Measurements from ENCODE around the gene RANBP3. TPM values are rescaled to one million over a fixed set of nuclear protein-coding genes. Genes with fewer than 3 reads are reported as not detected.

RANBP3 gene
- total RNA-seq, 1 donor from 2014 or later = 122 TPM

DNA sequence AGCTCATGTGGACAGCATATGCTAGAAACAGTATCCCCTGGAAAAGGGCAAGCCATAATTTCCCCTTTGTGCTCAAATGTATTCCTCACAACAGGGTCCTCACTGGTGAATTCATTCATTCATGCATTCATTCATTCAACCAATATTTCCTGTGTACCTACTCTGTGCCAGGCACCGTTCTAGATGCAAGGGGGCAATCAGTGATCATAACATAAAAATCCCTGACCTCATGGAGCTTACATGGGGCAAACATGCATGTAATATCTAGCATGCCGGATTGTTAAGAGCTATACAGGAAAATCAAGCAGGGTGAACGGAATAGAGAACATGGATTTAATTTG lies 2.6 kb downstream of the RANBP3 start:
- no peaks in the 10 kb centered on the region for H3K36me3 Mint-ChIP-seq (ENCODE audit: low read depth)
- H3K4me1 Mint-ChIP-seq = peaks cover 47% of the 10 kb centered on the region
- no peak overlapping the region for H3K27ac Mint-ChIP-seq (ENCODE audit: unreplicated experiment)

GRCh38 chr19:5974721-5975387 lies 3.1 kb downstream of the RANBP3 start:
- Mint-ChIP-seq H3K4me1 (peaks cover 45% of the 10 kb centered on the region), H3K36me3 (ENCODE audit: low read depth) (no peaks in the 10 kb centered on the region), H3K9me3 (no peaks in the 10 kb centered on the region), H3K4me3 (peak overlapping the region; percentile 97), H3K27ac (ENCODE audit: unreplicated experiment) (peak overlapping the region; percentile 71), H3K27me3 (ENCODE audit: low read depth) (no peaks in the 10 kb centered on the region)
- no peak for TF ChIP-seq CTCF (conservative IDR thresholded peaks at IDR 0.05)
- DNase-seq (ENCODE audit: low read depth, low spot score) = no peak

More for the DNA sequence above, 2.6 kb downstream of the RANBP3 start:
- no peak for TF ChIP-seq CTCF (conservative IDR thresholded peaks at IDR 0.05)
- H3K9me3 Mint-ChIP-seq = no peaks in the 10 kb centered on the region
- H3K27me3 Mint-ChIP-seq (ENCODE audit: low read depth) = no peaks in the 10 kb centered on the region
- no peak for DNase-seq (ENCODE audit: low read depth, low spot score)
- H3K4me3 Mint-ChIP-seq = peak overlapping the region; percentile 97

DNA sequence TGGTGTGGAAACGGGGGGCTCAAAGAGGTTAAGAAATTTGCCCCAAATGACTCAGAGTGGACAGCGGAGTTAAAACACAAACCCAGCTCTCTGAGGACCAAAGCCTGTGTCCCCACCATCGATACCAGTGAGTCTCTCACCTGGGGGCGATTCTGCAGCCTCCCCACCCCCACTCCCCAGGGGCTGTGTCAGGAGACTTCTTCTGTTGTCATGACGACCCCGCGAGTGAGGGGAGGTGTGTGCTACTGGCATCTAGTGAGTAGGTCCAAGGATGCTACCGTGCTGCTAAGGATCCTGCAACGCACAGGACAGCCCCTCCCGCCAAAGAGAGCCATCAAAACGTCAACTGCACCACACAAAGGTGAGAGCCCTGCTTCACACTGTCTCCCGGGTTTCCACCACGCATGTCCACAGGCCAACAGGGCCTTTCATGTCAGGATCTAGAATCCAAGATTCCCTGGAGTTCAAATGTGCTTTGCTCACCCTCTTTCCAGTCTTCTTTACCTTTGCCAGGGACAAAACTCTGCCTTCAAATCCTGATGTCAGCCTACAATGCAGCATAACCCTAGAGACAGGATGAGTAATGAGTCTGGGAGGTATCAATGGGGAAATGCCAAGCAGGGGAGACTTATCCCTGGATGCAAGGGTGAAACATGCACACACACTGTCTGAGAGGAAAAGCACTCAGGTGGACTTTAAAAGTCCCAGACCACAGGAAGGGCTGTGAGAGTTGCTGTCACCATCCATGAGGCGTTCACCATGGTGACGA lies 3.9 kb downstream of the RANBP3 start:
- Mint-ChIP-seq H3K27me3 (ENCODE audit: low read depth) (no peaks in the 10 kb centered on the region), H3K9me3 (no peaks in the 10 kb centered on the region), H3K4me3 (peak overlapping the region; percentile 97), H3K36me3 (ENCODE audit: low read depth) (no peaks in the 10 kb centered on the region), H3K27ac (ENCODE audit: unreplicated experiment) (no peak overlapping the region), H3K4me1 (peaks cover 41% of the 10 kb centered on the region)
- DNase-seq (ENCODE audit: low read depth, low spot score) = no peak
- TF ChIP-seq CTCF (conservative IDR thresholded peaks at IDR 0.05) = no peak

DNA sequence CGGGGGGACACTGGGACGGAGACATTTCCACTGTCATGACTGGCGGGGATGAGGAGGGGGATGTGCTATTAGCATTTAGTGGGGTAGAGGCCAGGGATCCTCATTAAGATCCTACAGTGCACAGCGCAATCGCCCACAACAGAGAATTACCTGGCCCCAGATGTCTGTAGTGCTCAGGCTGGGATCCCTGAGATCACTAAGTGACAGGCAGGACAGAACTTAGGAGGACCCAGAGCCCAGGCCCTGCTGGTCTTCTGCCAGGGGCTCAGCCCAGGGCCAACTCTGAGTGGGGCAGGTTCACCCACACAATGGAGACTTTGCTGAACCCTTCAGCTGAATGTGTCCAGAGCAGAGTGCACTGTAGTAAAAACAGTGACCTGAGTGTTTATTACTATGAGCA lies 4.6 kb downstream of the RANBP3 start:
- DNase-seq (ENCODE audit: low read depth, low spot score) = no peak
- peaks cover 46% of the 10 kb centered on the region for H3K4me1 Mint-ChIP-seq
- H3K27me3 Mint-ChIP-seq (ENCODE audit: low read depth) = no peaks in the 10 kb centered on the region
- no peaks in the 10 kb centered on the region for H3K36me3 Mint-ChIP-seq (ENCODE audit: low read depth)
- H3K27ac Mint-ChIP-seq (ENCODE audit: unreplicated experiment) = no peak overlapping the region
- H3K4me3 Mint-ChIP-seq = peak overlapping the region; percentile 67
- no peaks in the 10 kb centered on the region for H3K9me3 Mint-ChIP-seq
- TF ChIP-seq CTCF (conservative IDR thresholded peaks at IDR 0.05) = no peak

DNA sequence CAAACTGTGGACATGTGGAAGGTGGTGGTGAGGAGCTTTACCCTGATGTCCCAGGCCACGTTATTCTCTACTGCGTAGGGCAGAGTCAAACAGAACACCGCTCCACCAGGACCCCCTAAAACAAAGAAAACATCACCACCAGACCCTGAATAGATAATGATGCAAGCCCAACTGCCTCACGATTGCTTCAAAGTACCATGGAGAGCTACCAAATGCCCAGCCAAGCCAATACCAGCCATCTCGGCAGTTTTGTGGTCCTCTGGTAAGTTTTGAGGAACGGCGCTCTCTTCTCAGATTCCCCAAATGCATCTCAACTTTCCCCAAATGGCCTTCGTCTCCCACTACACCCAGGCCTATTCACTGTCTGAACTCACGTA lies 5.6 kb downstream of the RANBP3 start:
- Mint-ChIP-seq H3K4me1 (peaks cover 48% of the 10 kb centered on the region), H3K9me3 (no peaks in the 10 kb centered on the region), H3K27me3 (ENCODE audit: low read depth) (no peaks in the 10 kb centered on the region), H3K4me3 (peak overlapping the region; percentile 38), H3K27ac (ENCODE audit: unreplicated experiment) (no peak overlapping the region), H3K36me3 (ENCODE audit: low read depth) (no peaks in the 10 kb centered on the region)
- no peak for DNase-seq (ENCODE audit: low read depth, low spot score)
- no peak for TF ChIP-seq CTCF (conservative IDR thresholded peaks at IDR 0.05)
